ENCODE measurements around the gene NDST3. TPM values are rescaled to one million over a fixed set of nuclear protein-coding genes. Genes with fewer than 3 reads are reported as not detected.
A peak's percentile ranks its signal among the peaks of the same experiment; 100 is the strongest.

Gene NDST3
- total RNA-seq, 2 experiments from 2014 or later: not detected

DNA sequence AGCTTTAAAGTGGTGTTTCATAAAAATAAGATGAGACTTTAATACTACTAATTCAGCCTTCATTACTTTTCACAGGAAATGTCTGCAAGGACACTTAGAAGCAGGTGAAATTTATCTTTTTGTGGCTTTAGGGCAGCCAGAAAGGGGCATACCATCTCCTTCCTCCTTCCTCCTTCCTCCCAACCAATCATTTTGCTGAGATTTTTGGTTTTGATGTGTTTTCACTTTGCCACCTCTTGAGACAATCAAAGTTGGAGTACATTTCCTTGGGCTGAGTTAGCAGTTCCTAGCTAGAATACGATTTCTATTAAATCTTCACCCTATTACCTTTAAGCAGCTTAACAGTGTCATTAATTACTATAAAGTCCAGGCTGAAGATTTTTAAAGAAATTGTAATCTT is 5.1 kb upstream of the NDST3 start:
- Mint-ChIP-seq H3K9me3 (no peaks in the 10 kb centered on the region), H3K36me3 (ENCODE audit: low read depth) (no peaks in the 10 kb centered on the region), H3K27me3 (peaks cover 20% of the 10 kb centered on the region), H3K4me3 (no peak overlapping the region), H3K4me1 (ENCODE audit: low read depth) (peaks cover 6% of the 10 kb centered on the region), H3K27ac (no peak overlapping the region)
- ATAC-seq: no peak
- ChIA-PET CTCF (no interaction called here), POLR2A (no interaction called here)
- DNase-seq: no peak
- intact Hi-C loops (cut with micrococcal nuclease): no loop called here
- TF ChIP-seq, protein P1, sequence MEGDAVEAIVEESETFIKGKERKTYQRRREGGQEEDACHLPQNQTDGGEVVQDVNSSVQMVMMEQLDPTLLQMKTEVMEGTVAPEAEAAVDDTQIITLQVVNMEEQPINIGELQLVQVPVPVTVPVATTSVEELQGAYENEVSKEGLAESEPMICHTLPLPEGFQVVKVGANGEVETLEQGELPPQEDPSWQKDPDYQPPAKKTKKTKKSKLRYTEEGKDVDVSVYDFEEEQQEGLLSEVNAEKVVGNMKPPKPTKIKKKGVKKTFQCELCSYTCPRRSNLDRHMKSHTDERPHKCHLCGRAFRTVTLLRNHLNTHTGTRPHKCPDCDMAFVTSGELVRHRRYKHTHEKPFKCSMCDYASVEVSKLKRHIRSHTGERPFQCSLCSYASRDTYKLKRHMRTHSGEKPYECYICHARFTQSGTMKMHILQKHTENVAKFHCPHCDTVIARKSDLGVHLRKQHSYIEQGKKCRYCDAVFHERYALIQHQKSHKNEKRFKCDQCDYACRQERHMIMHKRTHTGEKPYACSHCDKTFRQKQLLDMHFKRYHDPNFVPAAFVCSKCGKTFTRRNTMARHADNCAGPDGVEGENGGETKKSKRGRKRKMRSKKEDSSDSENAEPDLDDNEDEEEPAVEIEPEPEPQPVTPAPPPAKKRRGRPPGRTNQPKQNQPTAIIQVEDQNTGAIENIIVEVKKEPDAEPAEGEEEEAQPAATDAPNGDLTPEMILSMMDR (IDR thresholded peaks at IDR 0.05): no peak

DNA sequence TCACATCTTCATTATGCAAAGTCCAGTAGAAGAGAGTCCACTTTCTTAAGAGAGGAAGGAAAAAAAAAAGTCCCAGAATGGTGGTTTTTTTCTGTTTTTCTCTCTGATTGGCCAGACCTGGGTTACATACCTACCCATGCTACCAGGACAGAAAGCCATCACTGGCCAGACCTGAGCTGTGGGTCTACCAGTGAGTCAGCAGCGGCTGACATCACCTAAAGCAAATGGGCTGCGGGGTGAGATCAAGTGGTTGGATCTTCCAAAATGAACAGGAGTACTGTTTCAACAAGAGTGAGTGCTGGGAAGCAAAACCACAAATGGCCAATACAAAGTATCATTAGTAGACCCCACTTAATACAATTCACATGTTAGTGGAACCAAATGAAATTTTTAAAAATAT is 1.6 kb upstream of the NDST3 start:
- Mint-ChIP-seq H3K9me3 (no peaks in the 10 kb centered on the region), H3K27ac (no peak overlapping the region), H3K27me3 (peaks cover 26% of the 10 kb centered on the region), H3K36me3 (ENCODE audit: low read depth) (no peaks in the 10 kb centered on the region), H3K4me1 (ENCODE audit: low read depth) (peaks cover 6% of the 10 kb centered on the region), H3K4me3 (no peak overlapping the region)
- no peak for DNase-seq
- ChIA-PET POLR2A (no interaction called here), CTCF (interaction anchor here (0.7 kb wide), 1 partner anchor 13 kb away, joined by 3 read pairs; no protein-coding TSS in a partner anchor)
- no peak for ATAC-seq
- intact Hi-C loops (cut with micrococcal nuclease): no loop called here
- TF ChIP-seq, protein P1 (IDR thresholded peaks at IDR 0.05): no peak

DNA sequence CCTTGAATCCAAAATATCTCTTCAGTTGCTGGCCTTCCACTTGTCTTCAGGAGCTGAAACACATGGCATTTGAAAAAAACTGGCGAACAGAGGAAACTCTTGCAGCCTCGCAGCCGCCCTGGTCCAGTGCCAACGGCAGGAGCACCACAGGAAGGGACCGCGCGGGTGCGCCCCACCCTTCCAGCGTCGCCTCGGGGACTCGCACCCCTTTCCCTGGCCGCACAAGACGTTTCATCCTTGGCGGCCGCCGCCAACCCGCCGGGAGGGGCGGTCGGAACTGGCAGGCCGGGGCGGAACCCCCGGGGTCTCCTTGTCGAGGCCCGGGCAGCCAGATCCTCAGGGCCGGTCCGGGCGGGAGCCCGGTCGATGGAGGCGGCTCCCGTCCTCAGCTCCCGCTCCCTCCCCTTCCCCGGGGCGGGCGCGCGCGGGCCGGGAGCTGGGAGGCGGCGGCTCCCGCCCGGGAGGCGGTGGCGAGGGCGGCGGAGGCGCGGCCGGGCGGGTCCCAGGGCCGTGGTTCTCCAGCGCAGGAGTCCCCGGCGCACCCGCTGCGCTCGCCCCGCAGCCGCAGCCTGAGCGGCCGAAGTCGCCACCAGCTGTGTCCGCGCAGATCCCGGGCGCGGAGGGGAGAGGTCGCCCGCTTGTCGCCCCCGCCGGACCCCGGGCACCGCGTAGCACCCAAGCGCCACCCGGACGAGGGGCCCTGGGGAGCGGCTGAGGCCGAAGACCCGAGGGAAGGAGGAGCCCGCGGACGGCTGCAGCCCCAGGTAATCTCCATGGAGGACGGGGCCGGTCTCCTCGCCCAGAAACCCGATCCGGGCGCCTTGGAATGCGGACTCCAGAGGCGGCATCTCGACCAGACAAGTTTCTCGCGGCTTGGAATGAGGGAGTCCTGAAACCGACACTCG is 886 bp upstream of the NDST3 start:
- TF ChIP-seq, protein P1 (IDR thresholded peaks at IDR 0.05): no peak
- no peaks in the 10 kb centered on the region for H3K9me3 Mint-ChIP-seq
- intact Hi-C loops (cut with micrococcal nuclease): no loop called here
- H3K36me3 Mint-ChIP-seq (ENCODE audit: low read depth): no peaks in the 10 kb centered on the region
- POLR2A ChIA-PET: no interaction called here
- ATAC-seq (peak; percentile 30), DNase-seq (peak; percentile 5)
- peaks cover 6% of the 10 kb centered on the region for H3K4me1 Mint-ChIP-seq (ENCODE audit: low read depth)
- CTCF ChIA-PET: interaction anchor here (0.6 kb wide), 1 partner anchor 231 kb away, joined by 3 read pairs; no protein-coding TSS in a partner anchor
- H3K27ac Mint-ChIP-seq: no peak overlapping the region
- H3K4me3 Mint-ChIP-seq: peak overlapping the region; percentile 31
- peaks cover 28% of the 10 kb centered on the region for H3K27me3 Mint-ChIP-seq

DNA sequence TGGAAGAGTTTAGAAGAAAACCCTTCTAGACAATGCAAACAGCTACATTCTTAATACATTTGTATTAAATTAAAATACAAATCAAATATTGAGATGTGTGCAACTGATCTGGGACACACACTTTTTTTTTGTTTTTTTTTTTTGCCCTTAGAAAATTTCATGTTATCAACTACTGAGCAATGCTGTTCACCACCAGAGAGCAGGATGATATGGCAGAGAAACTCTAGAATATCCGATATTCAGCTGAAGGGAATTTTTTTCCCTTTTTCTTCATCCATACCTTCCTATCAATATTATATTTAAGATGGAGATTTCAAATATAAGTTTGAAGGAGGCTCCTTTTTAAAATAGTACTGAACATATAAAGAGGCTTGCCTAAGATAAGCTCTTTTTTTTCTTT is 1.0 kb downstream of the NDST3 start:
- ChIA-PET CTCF (interaction anchor here (1.1 kb wide), 1 partner anchor 189 kb away, joined by 4 read pairs; no protein-coding TSS in a partner anchor), POLR2A (no interaction called here)
- no peak for DNase-seq
- intact Hi-C loops (cut with micrococcal nuclease): no loop called here
- TF ChIP-seq, protein P1 (IDR thresholded peaks at IDR 0.05): no peak
- no peaks in the 10 kb centered on the region for H3K9me3 Mint-ChIP-seq
- H3K27ac Mint-ChIP-seq: no peak overlapping the region
- peaks cover 6% of the 10 kb centered on the region for H3K4me1 Mint-ChIP-seq (ENCODE audit: low read depth)
- no peaks in the 10 kb centered on the region for H3K36me3 Mint-ChIP-seq (ENCODE audit: low read depth)
- no peak overlapping the region for H3K4me3 Mint-ChIP-seq
- no peak for ATAC-seq
- peaks cover 28% of the 10 kb centered on the region for H3K27me3 Mint-ChIP-seq

DNA sequence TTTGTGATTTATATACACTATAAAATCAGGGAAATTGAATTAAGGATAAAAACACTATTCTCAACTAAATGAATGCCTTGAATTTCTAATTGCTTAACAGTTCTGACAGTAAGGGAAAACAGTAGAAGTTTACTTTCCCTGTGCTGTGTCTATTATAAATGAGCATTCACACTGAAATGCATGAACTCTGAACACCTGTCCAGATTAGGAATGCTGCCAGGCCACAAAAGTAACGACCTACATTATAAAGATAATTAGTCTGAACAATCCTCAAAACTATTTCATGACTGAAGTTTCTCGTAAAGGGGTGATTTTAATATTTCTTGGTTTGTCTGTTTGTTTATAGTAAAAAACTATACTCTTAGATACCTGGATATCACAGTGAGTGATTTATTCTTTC is 2.0 kb downstream of the NDST3 start:
- DNase-seq: no peak
- no peak overlapping the region for H3K27ac Mint-ChIP-seq
- ATAC-seq: no peak
- no peak overlapping the region for H3K4me3 Mint-ChIP-seq
- peaks cover 25% of the 10 kb centered on the region for H3K27me3 Mint-ChIP-seq
- TF ChIP-seq, protein P1 (IDR thresholded peaks at IDR 0.05): no peak
- CTCF ChIA-PET: no interaction called here
- H3K36me3 Mint-ChIP-seq (ENCODE audit: low read depth): no peaks in the 10 kb centered on the region
- POLR2A ChIA-PET: no interaction called here
- H3K4me1 Mint-ChIP-seq (ENCODE audit: low read depth): peaks cover 6% of the 10 kb centered on the region
- intact Hi-C loops (cut with micrococcal nuclease): no loop called here
- no peaks in the 10 kb centered on the region for H3K9me3 Mint-ChIP-seq

All from activated CD8-positive, alpha-beta T cell treated with anti-CD3 and anti-CD28 coated beads for 36 hours (primary cell).